ENCODE results near the gene TFF3. TPM values are rescaled to one million over a fixed set of nuclear protein-coding genes. Genes with fewer than 3 reads are reported as not detected.

TFF3 gene
- polyA plus RNA-seq, 1 donor from 2014 or later, result not detected

DNA sequence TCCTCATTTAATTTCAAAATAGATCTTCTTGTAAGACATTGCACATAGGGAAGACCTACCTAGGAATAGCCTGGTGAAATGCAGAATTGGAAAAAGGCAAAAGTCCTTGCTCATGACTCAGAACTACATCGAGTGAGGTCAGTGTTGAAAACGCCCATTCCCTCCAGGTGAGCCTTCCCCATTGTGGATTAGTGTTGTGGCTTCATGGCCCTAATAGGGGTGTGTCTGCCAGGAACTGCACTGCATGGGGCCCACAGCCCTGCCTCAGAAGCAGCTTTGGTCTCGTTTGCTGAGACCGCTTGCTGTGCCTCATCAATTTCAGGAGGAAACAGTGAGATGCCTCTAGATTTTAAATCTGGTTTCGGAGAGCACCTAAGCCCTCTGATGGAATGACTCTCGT is 17.0 kb downstream of the TFF3 start:
- TF ChIP-seq POLR2AphosphoS5 (IDR thresholded peaks at IDR 0.05) (no peak), TAF1 (IDR thresholded peaks at IDR 0.05; ENCODE audit: low read depth) (no peak), MXI1 (conservative IDR thresholded peaks at IDR 0.05; ENCODE audit: poor library complexity, severe bottlenecking) (no peak), EP300 (conservative IDR thresholded peaks at IDR 0.05; ENCODE audit: poor library complexity, severe bottlenecking) (no peak), RAD21 (conservative IDR thresholded peaks at IDR 0.05) (no peak), EZH2 (IDR thresholded peaks at IDR 0.05; ENCODE audit: borderline replicate concordance, insufficient read depth, low read length, poor library complexity, severe bottlenecking) (no peak), SMC3 (conservative IDR thresholded peaks at IDR 0.05; ENCODE audit: poor library complexity) (no peak)
- TF ChIP-seq, protein P1, sequence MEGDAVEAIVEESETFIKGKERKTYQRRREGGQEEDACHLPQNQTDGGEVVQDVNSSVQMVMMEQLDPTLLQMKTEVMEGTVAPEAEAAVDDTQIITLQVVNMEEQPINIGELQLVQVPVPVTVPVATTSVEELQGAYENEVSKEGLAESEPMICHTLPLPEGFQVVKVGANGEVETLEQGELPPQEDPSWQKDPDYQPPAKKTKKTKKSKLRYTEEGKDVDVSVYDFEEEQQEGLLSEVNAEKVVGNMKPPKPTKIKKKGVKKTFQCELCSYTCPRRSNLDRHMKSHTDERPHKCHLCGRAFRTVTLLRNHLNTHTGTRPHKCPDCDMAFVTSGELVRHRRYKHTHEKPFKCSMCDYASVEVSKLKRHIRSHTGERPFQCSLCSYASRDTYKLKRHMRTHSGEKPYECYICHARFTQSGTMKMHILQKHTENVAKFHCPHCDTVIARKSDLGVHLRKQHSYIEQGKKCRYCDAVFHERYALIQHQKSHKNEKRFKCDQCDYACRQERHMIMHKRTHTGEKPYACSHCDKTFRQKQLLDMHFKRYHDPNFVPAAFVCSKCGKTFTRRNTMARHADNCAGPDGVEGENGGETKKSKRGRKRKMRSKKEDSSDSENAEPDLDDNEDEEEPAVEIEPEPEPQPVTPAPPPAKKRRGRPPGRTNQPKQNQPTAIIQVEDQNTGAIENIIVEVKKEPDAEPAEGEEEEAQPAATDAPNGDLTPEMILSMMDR (IDR thresholded peaks at IDR 0.05; ENCODE audit: poor library complexity, severe bottlenecking), result no peak
- TF ChIP-seq, protein P2, sequence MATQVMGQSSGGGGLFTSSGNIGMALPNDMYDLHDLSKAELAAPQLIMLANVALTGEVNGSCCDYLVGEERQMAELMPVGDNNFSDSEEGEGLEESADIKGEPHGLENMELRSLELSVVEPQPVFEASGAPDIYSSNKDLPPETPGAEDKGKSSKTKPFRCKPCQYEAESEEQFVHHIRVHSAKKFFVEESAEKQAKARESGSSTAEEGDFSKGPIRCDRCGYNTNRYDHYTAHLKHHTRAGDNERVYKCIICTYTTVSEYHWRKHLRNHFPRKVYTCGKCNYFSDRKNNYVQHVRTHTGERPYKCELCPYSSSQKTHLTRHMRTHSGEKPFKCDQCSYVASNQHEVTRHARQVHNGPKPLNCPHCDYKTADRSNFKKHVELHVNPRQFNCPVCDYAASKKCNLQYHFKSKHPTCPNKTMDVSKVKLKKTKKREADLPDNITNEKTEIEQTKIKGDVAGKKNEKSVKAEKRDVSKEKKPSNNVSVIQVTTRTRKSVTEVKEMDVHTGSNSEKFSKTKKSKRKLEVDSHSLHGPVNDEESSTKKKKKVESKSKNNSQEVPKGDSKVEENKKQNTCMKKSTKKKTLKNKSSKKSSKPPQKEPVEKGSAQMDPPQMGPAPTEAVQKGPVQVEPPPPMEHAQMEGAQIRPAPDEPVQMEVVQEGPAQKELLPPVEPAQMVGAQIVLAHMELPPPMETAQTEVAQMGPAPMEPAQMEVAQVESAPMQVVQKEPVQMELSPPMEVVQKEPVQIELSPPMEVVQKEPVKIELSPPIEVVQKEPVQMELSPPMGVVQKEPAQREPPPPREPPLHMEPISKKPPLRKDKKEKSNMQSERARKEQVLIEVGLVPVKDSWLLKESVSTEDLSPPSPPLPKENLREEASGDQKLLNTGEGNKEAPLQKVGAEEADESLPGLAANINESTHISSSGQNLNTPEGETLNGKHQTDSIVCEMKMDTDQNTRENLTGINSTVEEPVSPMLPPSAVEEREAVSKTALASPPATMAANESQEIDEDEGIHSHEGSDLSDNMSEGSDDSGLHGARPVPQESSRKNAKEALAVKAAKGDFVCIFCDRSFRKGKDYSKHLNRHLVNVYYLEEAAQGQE (IDR thresholded peaks at IDR 0.05; ENCODE audit: borderline replicate concordance), result no peak

DNA sequence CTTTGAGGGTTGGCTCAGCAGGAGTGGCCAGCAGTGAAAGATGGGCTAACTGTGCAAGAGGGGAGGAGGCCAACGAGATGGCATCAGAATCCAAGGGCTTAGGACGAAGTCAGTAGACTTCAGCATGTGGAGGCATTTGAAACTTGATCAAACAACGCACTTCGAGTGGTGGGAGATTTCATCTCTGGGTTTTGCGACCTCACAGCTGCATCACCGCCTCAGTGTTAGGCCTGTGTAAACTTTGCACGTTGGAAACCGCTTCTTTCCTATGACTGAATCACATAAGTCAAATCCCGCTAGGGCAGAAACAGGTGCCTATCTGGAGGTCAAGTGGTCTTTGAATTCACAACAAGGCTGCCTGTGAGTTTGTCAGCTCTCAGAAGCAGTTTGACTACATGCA is 17.8 kb downstream of the TFF3 start:
- no peak overlapping the region for H3K4me3 ChIP-seq (ENCODE audit: low read length)
- H3K27me3 ChIP-seq (ENCODE audit: insufficient read depth, low read depth, low read length), result no peaks in the 10 kb centered on the region
- H3K9me3 ChIP-seq (ENCODE audit: low read length), result no peaks in the 10 kb centered on the region
- H3K4me2 ChIP-seq (ENCODE audit: low read length), result no peak overlapping the region
- no peaks in the 10 kb centered on the region for H3K36me3 ChIP-seq (ENCODE audit: insufficient read depth, low read length)
- TF ChIP-seq, protein P2 (IDR thresholded peaks at IDR 0.05; ENCODE audit: borderline replicate concordance), result no peak
- TF ChIP-seq SMC3 (conservative IDR thresholded peaks at IDR 0.05; ENCODE audit: poor library complexity), result no peak
- TF ChIP-seq, protein P1 (IDR thresholded peaks at IDR 0.05; ENCODE audit: poor library complexity, severe bottlenecking), result no peak
- H3F3A ChIP-seq (ENCODE audit: insufficient read depth, low read length, poor library complexity, severe bottlenecking), result no peaks in the 10 kb centered on the region
- H3K79me2 ChIP-seq (replicated peaks; ENCODE audit: insufficient read depth, low read length), result no peaks in the 10 kb centered on the region
- H3K9ac ChIP-seq (ENCODE audit: low read length), result no peak overlapping the region
- H3K27ac ChIP-seq (ENCODE audit: low read length), result no peak overlapping the region
- H4K20me1 ChIP-seq (ENCODE audit: insufficient read depth), result no peaks in the 10 kb centered on the region
- no peaks in the 10 kb centered on the region for H3K9me2 ChIP-seq (ENCODE audit: insufficient read depth, low read length)
- H2AFZ ChIP-seq (ENCODE audit: low read depth, low read length), result no peak overlapping the region

More for the DNA sequence above, 17.0 kb downstream of the TFF3 start:
- H3F3A ChIP-seq (ENCODE audit: insufficient read depth, low read length, poor library complexity, severe bottlenecking), result no peaks in the 10 kb centered on the region
- H3K27me3 ChIP-seq (ENCODE audit: insufficient read depth, low read depth, low read length), result no peaks in the 10 kb centered on the region
- no peaks in the 10 kb centered on the region for H3K79me2 ChIP-seq (replicated peaks; ENCODE audit: insufficient read depth, low read length)
- H3K4me2 ChIP-seq (ENCODE audit: low read length), result no peak overlapping the region
- no peaks in the 10 kb centered on the region for H4K20me1 ChIP-seq (ENCODE audit: insufficient read depth)
- no peak overlapping the region for H2AFZ ChIP-seq (ENCODE audit: low read depth, low read length)
- no peaks in the 10 kb centered on the region for H3K36me3 ChIP-seq (ENCODE audit: insufficient read depth, low read length)
- H3K9me3 ChIP-seq (ENCODE audit: low read length), result no peaks in the 10 kb centered on the region
- no peak overlapping the region for H3K4me3 ChIP-seq (ENCODE audit: low read length)
- H3K9ac ChIP-seq (ENCODE audit: low read length), result no peak overlapping the region
- no peaks in the 10 kb centered on the region for H3K9me2 ChIP-seq (ENCODE audit: insufficient read depth, low read length)
- H3K27ac ChIP-seq (ENCODE audit: low read length), result no peak overlapping the region

Data from neural cell (in vitro differentiated cells).